ENCODE data around the gene RAB1A. TPM values are rescaled to one million over a fixed set of nuclear protein-coding genes. Genes with fewer than 3 reads are reported as not detected.
A peak's percentile ranks its signal among the peaks of the same experiment; 100 is the strongest.

Gene RAB1A
- total RNA-seq, 3 donors from 2014 or later = 73.6 to 78.5 (median 73.6) TPM

GRCh38 chr2:65054749-65055421 lies 75.0 kb downstream of the RAB1A start:
- H3K27me3 Mint-ChIP-seq (ENCODE audit: low read depth) = no peaks in the 10 kb centered on the region
- H3K9me3 Mint-ChIP-seq = no peaks in the 10 kb centered on the region
- DNase-seq (no peak), ATAC-seq (no peak)
- H3K4me1 Mint-ChIP-seq (ENCODE audit: low read depth) = peaks cover 54% of the 10 kb centered on the region
- peak overlapping the region; percentile 92 for H3K4me3 Mint-ChIP-seq
- H3K36me3 Mint-ChIP-seq (ENCODE audit: insufficient read depth) = no peaks in the 10 kb centered on the region

GRCh38 chr2:65053199-65053598 lies 76.7 kb downstream of the RAB1A start:
- Mint-ChIP-seq H3K9me3 (no peaks in the 10 kb centered on the region), H3K36me3 (ENCODE audit: insufficient read depth) (peaks cover 3% of the 10 kb centered on the region), H3K27me3 (ENCODE audit: low read depth) (no peaks in the 10 kb centered on the region), H3K4me1 (ENCODE audit: low read depth) (peaks cover 44% of the 10 kb centered on the region), H3K4me3 (peak overlapping the region; percentile 29)
- DNase-seq (no peak), ATAC-seq (no peak)

GRCh38 chr2:65050931-65051330 lies 79.0 kb downstream of the RAB1A start:
- Mint-ChIP-seq H3K9me3 (no peaks in the 10 kb centered on the region), H3K36me3 (ENCODE audit: insufficient read depth) (peaks cover 3% of the 10 kb centered on the region)
- no peak for DNase-seq

GRCh38 chr2:65049010-65049639 lies 80.8 kb downstream of the RAB1A start:
- peaks cover 13% of the 10 kb centered on the region for H3K9me3 Mint-ChIP-seq
- H3K36me3 Mint-ChIP-seq (ENCODE audit: insufficient read depth) = peaks cover 13% of the 10 kb centered on the region
- H3K4me1 Mint-ChIP-seq (ENCODE audit: low read depth) = peaks cover 15% of the 10 kb centered on the region
- no peak for DNase-seq
- H3K4me3 Mint-ChIP-seq = no peak overlapping the region
- no peaks in the 10 kb centered on the region for H3K27me3 Mint-ChIP-seq (ENCODE audit: low read depth)
- ATAC-seq = no peak

More at GRCh38 chr2:65050931-65051330, 79.0 kb downstream of the RAB1A start:
- Mint-ChIP-seq H3K4me1 (ENCODE audit: low read depth) (peaks cover 30% of the 10 kb centered on the region), H3K4me3 (no peak overlapping the region), H3K27me3 (ENCODE audit: low read depth) (no peaks in the 10 kb centered on the region)
- no peak for ATAC-seq

- H3K4me3 Mint-ChIP-seq = no peak overlapping the region
- H3K9me3 Mint-ChIP-seq = peaks cover 15% of the 10 kb centered on the region
- no peaks in the 10 kb centered on the region for H3K4me1 Mint-ChIP-seq (ENCODE audit: low read depth)
- ATAC-seq (no peak), DNase-seq (no peak)
- peaks cover 16% of the 10 kb centered on the region for H3K36me3 Mint-ChIP-seq (ENCODE audit: insufficient read depth)
- no peaks in the 10 kb centered on the region for H3K27me3 Mint-ChIP-seq (ENCODE audit: low read depth)
Measured at GRCh38 chr2:65046633-65047407, 83.1 kb downstream of the RAB1A start.

- no peaks in the 10 kb centered on the region for H3K27me3 Mint-ChIP-seq (ENCODE audit: low read depth)
- no peak overlapping the region for H3K4me3 Mint-ChIP-seq
- DNase-seq (no peak), ATAC-seq (no peak)
- H3K36me3 Mint-ChIP-seq (ENCODE audit: insufficient read depth) = peaks cover 16% of the 10 kb centered on the region
- H3K9me3 Mint-ChIP-seq = peaks cover 15% of the 10 kb centered on the region
- H3K4me1 Mint-ChIP-seq (ENCODE audit: low read depth) = peaks cover 1% of the 10 kb centered on the region
Measured at GRCh38 chr2:65045651-65046050, 84.3 kb downstream of the RAB1A start.

- DNase-seq (no peak), ATAC-seq (no peak)
- no peaks in the 10 kb centered on the region for H3K27me3 Mint-ChIP-seq (ENCODE audit: low read depth)
- H3K4me1 Mint-ChIP-seq (ENCODE audit: low read depth) = peaks cover 12% of the 10 kb centered on the region
- H3K9me3 Mint-ChIP-seq = peaks cover 15% of the 10 kb centered on the region
- H3K4me3 Mint-ChIP-seq = no peak overlapping the region
- peaks cover 16% of the 10 kb centered on the region for H3K36me3 Mint-ChIP-seq (ENCODE audit: insufficient read depth)
Measured at GRCh38 chr2:65044097-65044735, 85.7 kb downstream of the RAB1A start.

GRCh38 chr2:65043001-65043400 lies 86.9 kb downstream of the RAB1A start:
- H3K4me1 Mint-ChIP-seq (ENCODE audit: low read depth) = peaks cover 12% of the 10 kb centered on the region
- H3K27me3 Mint-ChIP-seq (ENCODE audit: low read depth) = no peaks in the 10 kb centered on the region
- peaks cover 15% of the 10 kb centered on the region for H3K9me3 Mint-ChIP-seq
- H3K36me3 Mint-ChIP-seq (ENCODE audit: insufficient read depth) = peaks cover 13% of the 10 kb centered on the region
- DNase-seq = no peak
- ATAC-seq = no peak
- no peak overlapping the region for H3K4me3 Mint-ChIP-seq

- H3K36me3 Mint-ChIP-seq (ENCODE audit: insufficient read depth) = peaks cover 13% of the 10 kb centered on the region
- H3K27me3 Mint-ChIP-seq (ENCODE audit: low read depth) = no peaks in the 10 kb centered on the region
- peak; percentile 82 to 84 for ATAC-seq
- peaks cover 12% of the 10 kb centered on the region for H3K4me1 Mint-ChIP-seq (ENCODE audit: low read depth)
- DNase-seq = peak; percentile 73
- no peak overlapping the region for H3K4me3 Mint-ChIP-seq
- peaks cover 15% of the 10 kb centered on the region for H3K9me3 Mint-ChIP-seq
Measured at GRCh38 chr2:65040400-65041261, 89.3 kb downstream of the RAB1A start.

- Mint-ChIP-seq H3K36me3 (ENCODE audit: insufficient read depth) (peaks cover 8% of the 10 kb centered on the region), H3K4me1 (ENCODE audit: low read depth) (peaks cover 12% of the 10 kb centered on the region), H3K9me3 (peaks cover 7% of the 10 kb centered on the region), H3K27me3 (ENCODE audit: low read depth) (no peaks in the 10 kb centered on the region), H3K4me3 (no peak overlapping the region)
- DNase-seq (no peak), ATAC-seq (no peak)
Measured at GRCh38 chr2:65039640-65040039, 90.3 kb downstream of the RAB1A start.

GRCh38 chr2:65037178-65037577 lies 92.7 kb downstream of the RAB1A start:
- Mint-ChIP-seq H3K27me3 (ENCODE audit: low read depth) (no peaks in the 10 kb centered on the region), H3K9me3 (no peaks in the 10 kb centered on the region)

More at GRCh38 chr2:65037178-65037577, 92.7 kb downstream of the RAB1A start:
- ATAC-seq (no peak), DNase-seq (no peak)
- Mint-ChIP-seq H3K4me1 (ENCODE audit: low read depth) (peaks cover 17% of the 10 kb centered on the region), H3K36me3 (ENCODE audit: insufficient read depth) (no peaks in the 10 kb centered on the region), H3K4me3 (no peak overlapping the region)
